Measurements from ENCODE around the gene R3HCC1L.

GRCh38 chr10:98223874-98224273, 89.4 kb downstream of the R3HCC1L start:
- TF ChIP-seq POLR2AphosphoS5 (IDR thresholded peaks at IDR 0.05; ENCODE audit: low read depth, low read length) (no peak), POLR2A (IDR thresholded peaks at IDR 0.05; ENCODE audit: low read depth, low read length) (no peak)

Measured in GM12891 (cell line).